H1 (cell line): ENCODE measurements around the gene CCDC13. TPM values are rescaled to one million over a fixed set of nuclear protein-coding genes. Genes with fewer than 3 reads are reported as not detected.

Source experiments
- CTCF ChIA-PET: fragments of 300-600 bp; sonication (Branson Sonifier 250); formaldehyde crosslinking; loops from one replicate; lab custom pipeline; 2021; ENCODE audit not compliant: partially characterized antibody; lab: Charles Lee
- POLR2A ChIA-PET: fragments of 300-600 bp; sonication (Branson Sonifier 250); formaldehyde crosslinking; loops from one replicate; lab custom pipeline; 2021; ENCODE audit warnings: inconsistent platforms; ENCODE audit not compliant: partially characterized antibody; lab: Charles Lee
- DNase-seq, 2 experiments: peaks; one replicate each; pipeline versions ENCODE4 v3.0.0 to v3.0.0-alpha.2; 2010 to 2022; ENCODE audit warnings: low spot score in 2 of 2, low read depth in 1 of 2, mixed read lengths in 1 of 2
- FAIRE-seq: peaks from 2 replicates; lab custom pipeline; 2011; peaks lifted over from hg19 to GRCh38; lab: Jason Lieb, UNC
- H2AFZ ChIP-seq: 2 replicates; pipeline ENCODE4 v1.8.1; 2012; ENCODE audit warnings: low read length, inconsistent platforms
- H2AK5ac ChIP-seq: 2 replicates; pipeline ENCODE4 v1.6.1; 2013; ENCODE audit warnings: low read depth, low read length
- H2BK120ac ChIP-seq: replicated peaks from 2 replicates; pipeline ENCODE3; 2013; ENCODE audit warnings: low read depth, low read length, inconsistent platforms
- H2BK12ac ChIP-seq: 2 replicates; pipeline ENCODE4 v1.6.1; 2013; ENCODE audit warnings: low read depth, low read length
- H2BK15ac ChIP-seq: 2 replicates; pipeline ENCODE4 v1.6.1; 2013; ENCODE audit warnings: low read length
- H2BK20ac ChIP-seq: 2 replicates; pipeline ENCODE4 v1.6.1; 2013; ENCODE audit warnings: low read length
- H2BK5ac ChIP-seq: 2 replicates; pipeline ENCODE4 v1.6.1; 2013; ENCODE audit warnings: low read depth, low read length
- H3K14ac ChIP-seq: 2 replicates; pipeline ENCODE4 v1.6.1; 2013; ENCODE audit warnings: inconsistent platforms; ENCODE audit not compliant: insufficient read length
- H3K18ac ChIP-seq: 2 replicates; pipeline ENCODE4 v1.6.1; 2013; ENCODE audit warnings: low read length; ENCODE audit errors: extremely low read depth
- H3K23ac ChIP-seq: 2 replicates; pipeline ENCODE4 v1.6.1; 2013; ENCODE audit warnings: inconsistent platforms; ENCODE audit not compliant: insufficient read length
- H3K23me2 ChIP-seq: 2 replicates; pipeline ENCODE4 v1.6.1; 2013; ENCODE audit warnings: low read depth, low read length
- H3K27ac ChIP-seq: 2 replicates; pipeline ENCODE4 v1.6.1; 2011; ENCODE audit warnings: low read depth, low read length, inconsistent platforms
- H3K27me3 ChIP-seq, 4 experiments: replicated peaks in 1 of 4; 1 replicate in 1 of 4; 2 replicates in 3 of 4; pipeline versions ENCODE4 v1.6.1 to v1.8.1; 2011 to 2013; ENCODE audit warnings: low read length in 3 of 4, mild to moderate bottlenecking in 3 of 4, inconsistent platforms in 2 of 4, mixed read lengths in 2 of 4, moderate library complexity in 1 of 4; ENCODE audit not compliant: control insufficient read depth in 3 of 4, insufficient read depth in 3 of 4; ENCODE audit errors: extremely low read depth in 1 of 4
- H3K36me3 ChIP-seq, 4 experiments: 2 replicates each; pipeline versions ENCODE4 v1.6.1 to v1.8.1; 2011 to 2013; ENCODE audit warnings: mild to moderate bottlenecking in 4 of 4, low read length in 3 of 4, moderate library complexity in 2 of 4, control low read depth in 1 of 4, inconsistent platforms in 1 of 4; ENCODE audit not compliant: insufficient read depth in 4 of 4, control insufficient read depth in 2 of 4
- H3K4ac ChIP-seq: replicated peaks from 2 replicates; pipeline ENCODE3; 2013; ENCODE audit warnings: low read length, low read depth, mixed read lengths, inconsistent platforms; ENCODE audit not compliant: insufficient read length
- H3K4me1 ChIP-seq, 4 experiments: replicated peaks in 1 of 4; 1 replicate in 1 of 4; 2 replicates in 3 of 4; pipeline versions ENCODE4 v1.6.1 to v1.8.1; 2011 to 2013; ENCODE audit warnings: low read length in 3 of 4, inconsistent platforms in 2 of 4, mixed read lengths in 1 of 4; ENCODE audit not compliant: insufficient read depth in 4 of 4, control insufficient read depth in 3 of 4
- H3K4me2 ChIP-seq, 2 experiments: 2 replicates each; pipeline versions ENCODE4 v1.6.1 to v1.8.1; 2011 to 2013; ENCODE audit warnings: low read depth in 2 of 2, low read length in 2 of 2, control low read depth in 1 of 2, inconsistent platforms in 1 of 2, mild to moderate bottlenecking in 1 of 2; ENCODE audit not compliant: insufficient read depth in 1 of 2
- H3K4me3 ChIP-seq, 4 experiments: fragments of 200-600, 300-600 bp in 1 of 4; sonication (generic), shearing (Covaris generic), sonication (Bioruptor Twin) in 1 of 4; 2 replicates each; pipeline versions ENCODE4 v1.5.1 to v1.8.1; 2011 to 2016; ENCODE audit warnings: low read length in 4 of 4, low read depth in 3 of 4, control low read depth in 2 of 4, inconsistent platforms in 2 of 4, mild to moderate bottlenecking in 2 of 4, mixed read lengths in 1 of 4, moderate library complexity in 1 of 4; ENCODE audit not compliant: insufficient read depth in 2 of 4; ENCODE audit errors: extremely low read depth in 1 of 4
- H3K56ac ChIP-seq: replicated peaks from 2 replicates; pipeline ENCODE3; 2013; ENCODE audit warnings: low read depth, mild to moderate bottlenecking, mixed read lengths, low read length, inconsistent platforms; ENCODE audit not compliant: insufficient read length
- H3K79me1 ChIP-seq: 2 replicates; pipeline ENCODE4 v1.6.1; 2013; ENCODE audit warnings: low read depth, low read length, control low read depth
- H3K79me2 ChIP-seq, 2 experiments: 2 replicates each; pipeline versions ENCODE4 v1.6.1 to v1.8.1; 2012 to 2013; ENCODE audit warnings: low read length in 2 of 2, mild to moderate bottlenecking in 2 of 2, inconsistent platforms in 1 of 2; ENCODE audit not compliant: insufficient read depth in 2 of 2, control insufficient read depth in 1 of 2
- H3K9ac ChIP-seq, 4 experiments: replicated peaks in 1 of 4; 1 replicate in 1 of 4; 2 replicates in 3 of 4; pipeline versions ENCODE4 v1.6.1 to v1.8.1; 2011 to 2013; ENCODE audit warnings: low read depth in 3 of 4, low read length in 3 of 4, control low read depth in 2 of 4, mild to moderate bottlenecking in 2 of 4, moderate library complexity in 2 of 4, inconsistent platforms in 1 of 4; ENCODE audit errors: extremely low read depth in 1 of 4
- H3K9me3 ChIP-seq, 2 experiments: 2 replicates each; pipeline versions ENCODE4 v1.6.1 to v1.8.1; 2012 to 2013; ENCODE audit warnings: mild to moderate bottlenecking in 2 of 2, moderate library complexity in 2 of 2, control low read depth in 1 of 2, inconsistent platforms in 1 of 2, low read depth in 1 of 2, low read length in 1 of 2, mixed read lengths in 1 of 2; ENCODE audit not compliant: insufficient read depth in 2 of 2
- H4K20me1 ChIP-seq, 2 experiments: replicated peaks in 1 of 2; 2 replicates each; pipeline versions ENCODE3 to v1.8.1; 2011 to 2013; ENCODE audit warnings: inconsistent platforms in 2 of 2, low read length in 2 of 2, mild to moderate bottlenecking in 1 of 2; ENCODE audit not compliant: insufficient read depth in 2 of 2, control insufficient read depth in 1 of 2
- H4K5ac ChIP-seq: 2 replicates; pipeline ENCODE4 v1.6.1; 2013; ENCODE audit warnings: low read length, low read depth, mixed read lengths, inconsistent platforms; ENCODE audit not compliant: insufficient read length
- H4K8ac ChIP-seq: 2 replicates; pipeline ENCODE4 v1.8.0; 2013; ENCODE audit warnings: mild to moderate bottlenecking, moderate library complexity, low read length, inconsistent platforms; ENCODE audit not compliant: insufficient read depth; ENCODE audit errors: extremely low read depth
- H4K91ac ChIP-seq: replicated peaks from 2 replicates; pipeline ENCODE3; 2013; ENCODE audit warnings: low read length, mixed read lengths, inconsistent platforms; ENCODE audit not compliant: insufficient read length
- CBX5 ChIP-seq: fragments of 300-800, 300-1000 bp; sonication (generic); IDR thresholded peaks from 2 replicates; pipeline ENCODE4 v1.7.1; 2016; ENCODE audit warnings: antibody characterized with exemption, low read length, low read depth
- FOSL1 ChIP-seq: IDR thresholded peaks from 2 replicates; pipeline ENCODE4 v1.6.1; 2011; ENCODE audit warnings: mild to moderate bottlenecking, low read depth, low read length, moderate library complexity; ENCODE audit not compliant: insufficient read depth
- KDM1A ChIP-seq: fragments of 200-600, 300-600 bp; sonication (generic); IDR thresholded peaks from 2 replicates; pipeline ENCODE4 v1.7.1; 2016; ENCODE audit warnings: mild to moderate bottlenecking, low read length, borderline replicate concordance
- PHF8 ChIP-seq: fragments of 200-600 bp; sonication (generic); conservative IDR thresholded peaks from 2 replicates; pipeline ENCODE4 v1.7.1; 2012; ENCODE audit warnings: low read depth, mild to moderate bottlenecking, inconsistent platforms, low read length, moderate library complexity
- RAD21 ChIP-seq, 2 experiments: IDR thresholded peaks in 1 of 2; conservative IDR thresholded peaks in 1 of 2; 2 replicates each; pipeline ENCODE4 v1.6.1; 2011; ENCODE audit warnings: low read depth in 2 of 2, low read length in 2 of 2, improper control_type of control experiment in 1 of 2, inconsistent platforms in 1 of 2, mild to moderate bottlenecking in 1 of 2, moderate library complexity in 1 of 2
- SIX5 ChIP-seq: IDR thresholded peaks from 2 replicates; pipeline ENCODE4 v1.6.1; 2011; ENCODE audit warnings: mild to moderate bottlenecking, low read depth, low read length
- TAF1 ChIP-seq: IDR thresholded peaks from 2 replicates; pipeline ENCODE4 v1.6.1; 2011; ENCODE audit warnings: mild to moderate bottlenecking, low read depth, low read length
- TBP ChIP-seq: IDR thresholded peaks from 2 replicates; pipeline ENCODE4 v1.6.1; 2011; ENCODE audit warnings: low read depth, low read length, improper control_type of control experiment
- ZNF274 ChIP-seq: IDR thresholded peaks from 2 replicates; pipeline ENCODE4 v1.7.0; 2012; ENCODE audit warnings: low read length, borderline replicate concordance; ENCODE audit errors: extremely low read depth
- WGBS, 2 experiments: shearing (Covaris generic) in 1 of 2; methylation state at CpG; one replicate each; pipeline versions ENCODE4 v1.1.6 to v1.1.7; 2013 to 2015; ENCODE audit warnings: low lambda C conversion rate in 2 of 2, mixed read lengths in 2 of 2, inconsistent platforms in 1 of 2, low coverage in 1 of 2, missing lambda C conversion rate in 1 of 2; ENCODE audit not compliant: insufficient replicate concordance in 2 of 2, insufficient coverage in 1 of 2, insufficient read length in 1 of 2; ENCODE audit errors: extremely low coverage in 1 of 2, missing lambda C conversion rate in 1 of 2; 5-methylcytosine and 5-hydroxymethylcytosine counted together
- polyA plus RNA-seq, 7 experiments: library from polyadenylated mRNA; depleted of rRNA in 3 of 7; stranded (reverse) in 5 of 7; unstranded in 2 of 7; fragments of >200 nt in 5 of 7; fragments of 200-250 nt in 2 of 7; gene quantifications; 1 replicate in 5 of 7; 2 replicates in 1 of 7; 4 replicates in 1 of 7; pipeline versions ENCODE4 v1.2.1 to v1.2.3, GENCODE V29; 2011 to 2013; ENCODE audit warnings: missing spikeins in 2 of 7, mixed read lengths in 2 of 7
- total RNA-seq: library from RNA; stranded (reverse); fragmentation: NEBNext Ultra II Directional; extraction: Animal tissue kit (Norgen Biotek cat#: 25700); gene quantifications from 2 replicates; pipeline ENCODE4 v1.2.1, GENCODE V29; 2021
- TF ChIP-seq, protein P1 (sequence below): IDR thresholded peaks from 2 replicates; pipeline ENCODE4 v1.6.1; 2012; ENCODE audit warnings: inconsistent platforms
- TF ChIP-seq, protein P2 (sequence below): IDR thresholded peaks from 2 replicates; pipeline ENCODE4 v1.6.1; 2012; ENCODE audit warnings: inconsistent platforms
- TF ChIP-seq, protein P3 (sequence below): IDR thresholded peaks from 2 replicates; pipeline ENCODE4 v1.6.1; 2011; ENCODE audit warnings: low read depth, mild to moderate bottlenecking, low read length; ENCODE audit not compliant: insufficient read depth

CCDC13 gene
- total and polyA plus RNA-seq, 2 of the 8 experiments (the other 6 are each of a cell fraction or from before 2014, with no cell fraction given), result 0.06 TPM; not detected in 1

DNA sequence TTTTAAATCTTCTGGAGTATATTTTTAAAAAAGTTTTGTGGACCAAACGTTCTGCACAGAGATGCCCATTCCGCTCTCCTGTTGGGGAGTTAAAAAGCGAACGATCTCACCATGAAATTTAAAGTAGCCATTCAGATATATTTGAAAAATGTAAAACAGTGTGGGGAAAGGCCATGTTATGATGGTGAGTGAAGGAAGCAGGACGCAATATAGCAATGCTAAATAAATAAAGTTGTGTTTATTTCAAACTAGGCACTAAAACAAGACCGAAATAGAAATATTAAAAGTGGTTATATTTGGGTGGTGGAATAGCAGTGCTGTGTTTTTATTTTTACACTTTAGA is 327 bp upstream of the CCDC13 start:
- Histone ChIP-seq H4K5ac (no peak overlapping the region), H2BK5ac (no peak overlapping the region), H4K8ac (no peak overlapping the region), H3K9me3 (peaks cover 0 to 7% of the 10 kb centered on the region in 2 experiments; a peak in 1 of 4 replicates), H2BK15ac (no peak overlapping the region), H3K4me3 (peak overlapping the region; percentile 58 to 62 (median 61)), H3K9ac (peak overlapping the region in 1 of 4 experiments; percentile 35; a peak in 1 of 7 replicates), H2AFZ (no peak overlapping the region), H3K14ac (no peak overlapping the region), H4K20me1 (no peaks in the 10 kb centered on the region), H2BK12ac (no peak overlapping the region), H3K23me2 (peaks cover 8% of the 10 kb centered on the region), H3K4me1 (0 out of 7 replicates have a peak, but pooled peaks cover 0 to 4% (median 0%) of the 10 kb centered on the region in 4 experiments), H2BK120ac (no peak overlapping the region), H3K36me3 (peaks cover 0 to 3% (median 0%) of the 10 kb centered on the region in 4 experiments; a peak in 1 of 8 replicates), H3K79me2 (no peaks in the 10 kb centered on the region), H3K79me1 (no peaks in the 10 kb centered on the region), H3K4me2 (peak overlapping the region; percentile 82 to 99), H2AK5ac (no peak overlapping the region), H4K91ac (no peak overlapping the region), H3K27ac (no peak overlapping the region), H2BK20ac (no peak overlapping the region), H3K18ac (no peak overlapping the region; the same call in 1 of the 2 replicates), H3K27me3 (peaks cover 0 to 6% (median 5%) of the 10 kb centered on the region in 4 experiments; a peak in 3 of 7 replicates), H3K4ac (no peak overlapping the region), H3K23ac (no peak overlapping the region), H3K56ac (no peak overlapping the region)
- DNase-seq (no peak), FAIRE-seq (no peak)
- POLR2A ChIA-PET, result interaction anchor here (1.2 kb wide), 1 partner anchor 9 kb away, joined by 3 read pairs; no protein-coding TSS in a partner anchor
- WGBS, 2 experiments, result 17% methylated on average over 6 of the region's 6 CpGs; no CpG with 5 or more reads in 1 of the 2 experiments
- CTCF ChIA-PET, result interaction anchor here (1.7 kb wide), 1 partner anchor 7 kb away, joined by 4 read pairs; no protein-coding TSS in a partner anchor
- TF ChIP-seq FOSL1 (no peak), PHF8 (no peak), CBX5 (no peak), SIX5 (no peak), TAF1 (no peak), TBP (no peak), RAD21 (IDR thresholded peaks at IDR 0.05 in 1 of 2, conservative IDR thresholded peaks at IDR 0.05 in 1 of 2; ENCODE audit: low read depth in 2 of 2, low read length in 2 of 2) (no peak), KDM1A (no peak), ZNF274 (no peak)
- TF ChIP-seq, protein P1, sequence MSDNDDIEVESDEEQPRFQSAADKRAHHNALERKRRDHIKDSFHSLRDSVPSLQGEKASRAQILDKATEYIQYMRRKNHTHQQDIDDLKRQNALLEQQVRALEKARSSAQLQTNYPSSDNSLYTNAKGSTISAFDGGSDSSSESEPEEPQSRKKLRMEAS, result no peak
- TF ChIP-seq, protein P2, sequence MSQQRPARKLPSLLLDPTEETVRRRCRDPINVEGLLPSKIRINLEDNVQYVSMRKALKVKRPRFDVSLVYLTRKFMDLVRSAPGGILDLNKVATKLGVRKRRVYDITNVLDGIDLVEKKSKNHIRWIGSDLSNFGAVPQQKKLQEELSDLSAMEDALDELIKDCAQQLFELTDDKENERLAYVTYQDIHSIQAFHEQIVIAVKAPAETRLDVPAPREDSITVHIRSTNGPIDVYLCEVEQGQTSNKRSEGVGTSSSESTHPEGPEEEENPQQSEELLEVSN, result no peak
- TF ChIP-seq, protein P3, sequence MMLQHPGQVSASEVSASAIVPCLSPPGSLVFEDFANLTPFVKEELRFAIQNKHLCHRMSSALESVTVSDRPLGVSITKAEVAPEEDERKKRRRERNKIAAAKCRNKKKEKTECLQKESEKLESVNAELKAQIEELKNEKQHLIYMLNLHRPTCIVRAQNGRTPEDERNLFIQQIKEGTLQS, result no peak
